NCI-H1930 (cell line): Measurements from ENCODE around the gene LRRN4.

Experiments
- DNase-seq, 2 experiments: peaks; one replicate each; lab custom pipeline; 2025; lab: John Stamatoyannopoulos, UW

The LRRN4 gene

DNA sequence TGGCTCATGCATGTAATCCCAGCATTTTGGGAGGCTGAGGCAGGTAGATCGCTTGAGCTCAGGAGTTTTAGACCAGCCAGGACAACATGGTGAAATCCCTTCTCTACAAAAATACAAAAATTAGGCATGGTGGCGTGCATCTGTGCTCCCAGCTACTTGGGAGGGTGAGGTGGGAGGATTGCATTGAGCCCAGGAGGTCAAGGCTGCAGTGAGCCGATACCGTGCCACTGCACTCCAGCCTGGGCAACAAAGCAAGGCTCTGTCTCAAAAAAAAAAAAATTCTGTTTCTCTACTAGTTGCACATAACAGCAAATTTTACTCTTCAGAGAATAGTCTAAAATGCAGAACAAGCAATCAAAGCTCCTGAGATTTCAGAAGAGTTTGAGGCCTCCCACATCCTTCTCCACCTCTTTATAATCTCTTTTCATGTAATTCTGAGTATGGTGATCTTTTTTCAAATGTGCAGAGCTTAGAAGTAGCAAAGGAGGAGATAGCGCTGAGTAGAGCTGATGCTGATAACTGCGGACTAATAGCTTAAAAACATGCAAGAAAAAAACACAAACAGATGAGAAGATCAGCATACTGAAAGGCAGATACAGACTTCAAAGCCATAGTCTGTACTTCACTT is 23.3 kb downstream of the LRRN4 start:
- DNase-seq: no peak

DNA sequence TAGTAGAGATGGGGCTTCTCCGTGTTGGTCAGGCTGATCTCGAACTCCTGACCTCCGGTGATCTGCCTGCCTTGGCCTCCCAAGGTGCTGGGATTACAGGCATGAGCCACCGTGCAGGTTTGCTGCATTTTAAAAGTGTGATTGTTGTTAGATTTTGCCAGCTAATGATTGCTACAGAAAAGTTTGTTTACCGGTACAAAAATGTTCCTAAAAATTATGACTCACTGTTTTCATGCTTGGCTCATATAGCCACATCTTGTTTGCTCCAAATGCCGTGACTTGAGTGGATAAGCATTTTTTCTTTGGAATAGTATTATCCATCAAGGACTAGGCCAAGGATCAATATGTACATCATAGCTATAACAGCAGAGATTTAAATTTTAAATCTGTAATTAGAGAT is 24.3 kb downstream of the LRRN4 start:
- no peak for DNase-seq

GRCh38 chr20:6028818-6029217 is 25.0 kb downstream of the LRRN4 start:
- no peak for DNase-seq

DNA sequence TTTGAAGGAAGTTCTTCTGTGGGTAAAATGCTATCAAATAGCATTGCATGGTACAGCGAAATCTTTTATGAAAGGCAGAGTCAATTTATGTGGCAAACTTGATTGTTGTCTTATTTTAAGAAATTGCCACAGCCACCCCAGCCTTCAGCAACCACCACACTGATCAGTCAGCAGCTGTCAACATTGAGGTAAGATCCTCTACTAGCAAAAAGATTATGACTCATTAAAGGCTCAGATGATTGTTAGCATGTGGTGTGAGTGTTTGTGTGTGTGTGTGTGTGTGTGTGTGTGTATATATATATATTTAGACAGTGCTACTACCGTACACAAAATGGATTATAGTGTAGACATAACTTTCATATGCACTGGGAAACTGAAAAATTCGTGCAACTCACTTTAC is 27.8 kb downstream of the LRRN4 start:
- DNase-seq: no peak

- no peak for DNase-seq
Measured at GRCh38 chr20:6024768-6025167, 29.1 kb downstream of the LRRN4 start.

DNA sequence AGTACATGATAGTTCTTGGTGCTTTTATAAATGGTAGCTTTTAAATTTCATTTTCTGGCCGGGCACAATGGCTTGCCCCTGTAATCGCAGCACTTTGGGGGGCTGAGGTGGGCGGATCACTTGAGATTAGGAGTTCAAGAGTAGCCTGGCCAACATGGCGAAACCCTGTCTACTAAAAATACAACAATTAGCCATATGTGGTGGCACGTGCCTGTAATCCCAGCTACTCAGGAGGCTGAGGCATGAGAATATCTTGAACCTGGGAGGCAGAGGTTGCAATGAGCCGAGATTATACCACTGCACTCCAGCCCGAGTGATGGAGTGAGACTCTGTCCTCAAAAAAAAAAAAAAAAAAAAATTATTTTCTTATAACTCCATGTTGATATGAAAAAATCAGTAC is 36.0 kb downstream of the LRRN4 start:
- no peak for DNase-seq

DNA sequence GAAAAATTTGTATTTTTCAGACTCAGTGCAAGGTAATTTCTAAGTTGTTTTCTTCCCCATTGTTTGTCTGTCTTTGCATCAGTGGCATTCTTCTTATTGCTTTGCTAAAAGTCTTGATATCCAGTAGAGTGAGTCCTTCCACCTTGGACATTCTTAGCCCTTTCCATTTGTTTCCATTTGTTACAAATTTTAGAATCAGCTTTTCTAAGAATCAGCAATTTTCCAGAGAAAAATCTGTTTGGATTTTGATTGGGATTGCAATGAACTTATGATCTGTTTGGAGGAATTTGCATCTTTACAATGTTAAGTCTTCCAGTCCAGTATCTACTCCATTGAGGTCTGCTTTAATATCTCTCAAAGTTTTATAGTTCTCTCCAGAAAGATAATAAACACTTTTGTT is 36.4 kb downstream of the LRRN4 start:
- no peak for DNase-seq

DNA sequence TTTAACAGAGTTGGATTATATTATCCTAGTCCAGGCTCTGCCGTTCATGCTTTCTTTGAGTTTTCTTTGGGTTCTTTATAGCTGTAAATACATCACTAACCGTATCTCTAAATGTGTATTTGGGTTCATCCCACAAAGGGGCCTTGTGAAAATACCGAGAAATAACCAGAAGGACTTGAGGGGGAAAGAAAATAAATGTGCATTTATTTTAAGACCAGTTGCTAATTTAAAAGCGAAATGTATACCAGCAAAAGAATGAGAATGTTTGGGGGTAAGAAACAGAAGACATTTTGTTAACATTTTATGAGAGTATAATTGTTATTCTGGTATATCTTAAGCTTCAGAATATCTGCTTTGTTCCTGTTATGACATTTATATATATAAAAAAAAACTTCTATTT is 38.9 kb downstream of the LRRN4 start:
- no peak for DNase-seq

DNA sequence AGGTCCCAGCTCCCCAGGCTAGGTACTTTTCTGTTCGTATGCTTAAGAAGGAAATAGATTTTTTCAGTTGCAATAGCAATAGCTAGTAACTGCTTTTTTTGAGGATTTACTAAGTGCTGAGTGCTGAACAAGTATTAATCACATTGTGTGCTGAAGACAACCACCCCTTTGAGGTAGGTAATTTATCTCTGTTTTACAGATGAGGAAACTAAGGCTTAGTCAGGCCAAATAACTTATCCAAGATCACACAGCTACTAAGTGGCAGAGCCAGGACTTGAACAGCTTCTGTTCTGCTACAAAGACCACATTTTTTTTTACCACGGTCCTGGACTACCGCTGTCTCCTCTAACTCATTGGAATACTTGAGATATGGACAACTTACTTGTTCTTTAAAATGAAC is 39.8 kb downstream of the LRRN4 start:
- DNase-seq: no peak

DNA sequence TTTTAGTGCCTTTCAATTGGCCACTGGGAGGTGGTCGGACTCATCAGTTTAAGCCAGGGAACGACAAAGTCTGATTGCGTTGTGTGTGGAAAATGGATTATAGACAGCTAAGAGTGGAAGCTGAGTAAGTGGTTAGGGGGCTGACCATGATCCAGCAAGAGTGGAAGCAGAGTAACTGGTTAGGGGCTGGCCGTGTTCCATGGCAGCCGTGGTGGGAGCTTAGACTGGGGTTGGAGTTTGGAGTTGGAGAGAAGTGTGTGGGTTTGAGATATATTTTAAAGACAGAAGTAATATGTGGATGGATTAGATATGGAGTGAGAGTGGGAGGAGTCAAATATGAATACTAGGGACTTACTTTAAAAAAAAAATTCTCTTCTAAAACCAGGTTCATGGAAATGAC is 41.7 kb downstream of the LRRN4 start:
- no peak for DNase-seq

GRCh38 chr20:6008254-6008653 is 45.6 kb downstream of the LRRN4 start:
- no peak for DNase-seq

DNA sequence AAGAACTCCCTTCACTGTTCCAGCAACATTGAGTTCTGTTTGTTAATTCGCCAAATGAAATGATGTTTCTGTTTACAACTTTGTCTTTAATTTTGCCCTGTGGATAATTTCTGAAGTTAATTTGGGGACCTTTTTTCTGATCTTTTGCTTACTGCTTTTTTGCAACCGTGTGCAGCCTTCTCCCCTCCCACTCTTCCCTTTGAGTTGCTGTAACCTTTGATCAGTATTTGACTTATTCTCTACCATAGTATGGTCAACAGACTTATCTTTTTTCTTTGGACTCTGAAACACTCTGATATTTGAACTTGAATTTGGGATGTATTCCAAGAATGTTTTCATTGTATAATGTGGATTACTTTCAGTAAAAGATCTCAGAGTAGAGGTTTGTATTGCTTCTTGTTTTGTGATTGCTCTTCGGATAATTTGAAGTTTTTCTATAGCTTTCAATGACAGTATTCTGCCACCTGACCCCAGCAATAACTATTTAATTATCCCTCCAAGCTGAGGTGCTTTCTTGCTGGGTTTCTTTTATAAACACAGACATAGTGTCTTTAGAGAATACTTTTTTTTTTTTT is 46.2 kb downstream of the LRRN4 start:
- DNase-seq: no peak

DNA sequence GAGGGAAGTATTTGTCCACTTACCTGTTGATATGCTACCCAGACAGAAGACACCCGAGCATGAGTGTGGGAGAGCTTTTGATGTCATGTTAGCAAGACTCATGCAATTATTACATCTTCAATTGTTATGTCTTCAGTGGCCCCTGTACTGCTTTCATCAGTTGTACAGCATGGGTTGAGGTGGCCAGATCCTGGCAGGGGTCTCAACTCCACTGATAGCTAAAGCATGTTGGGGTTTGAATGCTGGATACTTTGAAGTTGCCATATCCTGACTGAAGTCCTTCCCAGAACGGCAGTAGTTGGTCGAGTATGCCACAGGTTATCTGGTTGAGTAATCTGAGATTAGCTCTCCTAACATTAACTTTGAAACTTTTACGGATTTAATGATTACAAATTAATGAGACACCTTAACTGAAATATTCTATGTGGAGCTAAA is 46.7 kb downstream of the LRRN4 start:
- DNase-seq: no peak

DNA sequence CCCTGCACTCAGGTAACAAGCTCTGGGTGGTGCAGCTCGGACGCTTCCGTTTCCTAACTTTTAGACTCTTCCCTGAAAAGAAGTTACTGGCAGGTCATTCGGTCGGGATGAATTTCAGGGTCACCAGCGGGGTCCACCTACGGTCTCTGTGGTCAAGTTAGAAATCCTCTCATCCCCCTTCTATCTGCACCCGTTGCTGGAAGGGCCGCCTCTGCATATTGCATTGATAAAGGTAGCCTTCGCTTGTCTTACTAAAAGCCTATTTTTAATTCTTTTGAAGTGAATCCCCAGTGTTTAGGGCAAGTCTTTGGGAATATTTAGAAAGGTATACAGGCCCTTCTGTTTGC is 47.3 kb downstream of the LRRN4 start:
- no peak for DNase-seq

- no peak for DNase-seq
Measured at GRCh38 chr20:6000871-6001270, 53.0 kb downstream of the LRRN4 start.

DNA sequence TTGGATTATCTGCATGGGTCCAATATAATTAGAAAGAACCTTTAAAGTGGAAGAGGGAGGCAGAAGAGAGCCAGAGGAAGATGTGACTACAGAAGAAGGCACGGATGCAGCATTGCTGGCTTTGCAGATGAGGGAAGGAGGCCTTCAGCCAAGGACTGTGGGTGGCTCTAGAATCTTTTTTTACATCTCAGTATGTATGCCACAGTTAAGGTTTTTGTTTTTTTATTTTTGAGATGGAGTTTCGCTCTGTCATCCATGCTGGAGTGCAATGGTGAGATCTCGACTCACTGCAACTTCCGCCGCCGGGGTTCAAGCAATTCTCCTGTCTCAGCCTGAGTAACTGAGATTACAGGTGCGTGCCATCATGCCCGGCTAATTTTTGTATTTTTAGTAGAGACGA is 54.1 kb downstream of the LRRN4 start:
- no peak for DNase-seq

GRCh38 chr20:5996765-5997164 is 57.1 kb downstream of the LRRN4 start:
- no peak for DNase-seq

DNA sequence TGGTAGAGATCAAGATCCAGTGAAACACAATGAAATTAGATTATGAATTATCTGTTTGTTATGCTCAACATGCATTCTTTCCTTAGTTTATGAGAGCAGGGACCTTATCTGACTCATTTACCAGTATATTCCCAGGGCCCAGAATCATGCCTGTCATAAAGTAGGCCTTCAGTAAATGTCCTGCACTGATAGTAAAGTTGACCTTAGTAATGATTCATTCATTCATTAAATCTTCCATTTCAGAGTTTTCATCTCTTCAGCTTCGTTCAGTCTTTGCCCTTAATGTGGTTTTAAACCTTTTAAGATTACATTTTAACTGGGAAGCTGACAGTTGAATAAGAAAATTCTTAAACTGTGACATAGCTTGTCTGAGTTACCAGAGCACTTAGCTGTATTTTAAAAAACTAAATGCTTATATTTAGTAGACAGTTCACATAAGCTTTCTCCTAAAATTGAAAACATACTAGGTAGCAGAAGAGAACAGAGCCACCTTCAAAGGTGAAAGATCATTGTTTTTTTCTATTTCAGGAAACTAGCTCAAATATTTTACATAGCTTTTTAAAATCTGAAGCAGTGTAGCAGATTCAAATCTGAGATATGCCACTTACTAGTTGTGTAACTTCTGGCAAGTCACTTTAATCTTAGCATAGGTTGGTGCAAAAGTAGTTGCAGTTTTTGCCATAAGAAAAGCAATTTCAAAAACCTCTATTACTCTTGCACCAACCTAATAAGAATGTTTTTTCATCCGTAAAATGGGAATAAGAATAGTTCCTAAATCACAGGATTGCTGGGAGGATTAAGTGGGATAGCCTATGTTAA is 62.0 kb downstream of the LRRN4 start:
- no peak for DNase-seq

GRCh38 chr20:5990946-5991345 is 62.9 kb downstream of the LRRN4 start:
- DNase-seq: no peak
